Measurements from ENCODE around the gene DMBT1. TPM values are rescaled to one million over a fixed set of nuclear protein-coding genes. Genes with fewer than 3 reads are reported as not detected.

Gene DMBT1
- total RNA-seq, 1 experiment from 2014 or later = 4.6 TPM

DNA sequence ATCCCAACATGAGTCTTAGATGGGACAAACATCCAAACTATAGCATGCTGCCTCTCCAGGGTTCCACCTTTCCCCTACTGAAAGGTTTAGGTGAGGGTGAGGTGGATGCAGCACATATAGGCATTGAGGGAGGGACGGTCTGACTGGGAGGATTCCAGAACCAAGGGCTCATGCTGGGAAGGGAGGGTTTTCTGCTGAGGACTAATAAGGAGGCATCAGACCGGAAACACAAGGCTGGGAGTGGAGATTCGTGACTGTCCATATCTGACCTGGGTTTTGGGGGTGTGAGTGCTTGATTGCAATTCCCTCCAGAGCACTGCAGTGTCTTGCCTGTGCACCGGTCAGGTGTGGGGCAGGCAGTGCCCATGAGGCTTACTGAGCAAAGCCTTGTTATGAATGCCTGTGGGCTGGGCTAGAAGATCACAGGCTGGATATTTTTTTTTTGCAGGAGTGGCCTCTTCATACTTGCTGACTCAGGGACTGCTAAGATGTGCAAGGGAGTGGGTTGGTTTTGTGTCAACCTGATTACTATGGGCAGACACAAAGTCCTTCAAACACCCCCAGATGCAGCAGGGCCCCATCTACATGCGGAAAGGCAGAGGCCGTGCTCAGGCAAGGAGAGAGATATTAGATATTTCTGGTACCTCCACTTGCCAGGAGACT, 26.7 kb downstream of the DMBT1 start:
- H3K36me3 Mint-ChIP-seq (ENCODE audit: insufficient read depth, unreplicated experiment) = no peaks in the 10 kb centered on the region
- no peak overlapping the region for H3K4me3 Mint-ChIP-seq (ENCODE audit: low read depth, unreplicated experiment)
- DNase-seq = no peak
- intact Hi-C loops (cut with micrococcal nuclease; ENCODE audit: unreplicated experiment) = no loop called here
- H3K27me3 Mint-ChIP-seq (ENCODE audit: unreplicated experiment) = peaks cover 43% of the 10 kb centered on the region
- no peaks in the 10 kb centered on the region for H3K4me1 Mint-ChIP-seq (ENCODE audit: low read depth, unreplicated experiment)
- H3K27ac Mint-ChIP-seq (ENCODE audit: unreplicated experiment) = no peak overlapping the region
- BruUV-seq (replicated peaks) = no TSS peak
- TF ChIP-seq, protein P1, sequence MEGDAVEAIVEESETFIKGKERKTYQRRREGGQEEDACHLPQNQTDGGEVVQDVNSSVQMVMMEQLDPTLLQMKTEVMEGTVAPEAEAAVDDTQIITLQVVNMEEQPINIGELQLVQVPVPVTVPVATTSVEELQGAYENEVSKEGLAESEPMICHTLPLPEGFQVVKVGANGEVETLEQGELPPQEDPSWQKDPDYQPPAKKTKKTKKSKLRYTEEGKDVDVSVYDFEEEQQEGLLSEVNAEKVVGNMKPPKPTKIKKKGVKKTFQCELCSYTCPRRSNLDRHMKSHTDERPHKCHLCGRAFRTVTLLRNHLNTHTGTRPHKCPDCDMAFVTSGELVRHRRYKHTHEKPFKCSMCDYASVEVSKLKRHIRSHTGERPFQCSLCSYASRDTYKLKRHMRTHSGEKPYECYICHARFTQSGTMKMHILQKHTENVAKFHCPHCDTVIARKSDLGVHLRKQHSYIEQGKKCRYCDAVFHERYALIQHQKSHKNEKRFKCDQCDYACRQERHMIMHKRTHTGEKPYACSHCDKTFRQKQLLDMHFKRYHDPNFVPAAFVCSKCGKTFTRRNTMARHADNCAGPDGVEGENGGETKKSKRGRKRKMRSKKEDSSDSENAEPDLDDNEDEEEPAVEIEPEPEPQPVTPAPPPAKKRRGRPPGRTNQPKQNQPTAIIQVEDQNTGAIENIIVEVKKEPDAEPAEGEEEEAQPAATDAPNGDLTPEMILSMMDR (IDR thresholded peaks at IDR 0.05; ENCODE audit: unreplicated experiment) = no peak
- CTCF ChIA-PET = no interaction called here
- H3K9me3 Mint-ChIP-seq (ENCODE audit: low read depth, unreplicated experiment) = no peaks in the 10 kb centered on the region

DNA sequence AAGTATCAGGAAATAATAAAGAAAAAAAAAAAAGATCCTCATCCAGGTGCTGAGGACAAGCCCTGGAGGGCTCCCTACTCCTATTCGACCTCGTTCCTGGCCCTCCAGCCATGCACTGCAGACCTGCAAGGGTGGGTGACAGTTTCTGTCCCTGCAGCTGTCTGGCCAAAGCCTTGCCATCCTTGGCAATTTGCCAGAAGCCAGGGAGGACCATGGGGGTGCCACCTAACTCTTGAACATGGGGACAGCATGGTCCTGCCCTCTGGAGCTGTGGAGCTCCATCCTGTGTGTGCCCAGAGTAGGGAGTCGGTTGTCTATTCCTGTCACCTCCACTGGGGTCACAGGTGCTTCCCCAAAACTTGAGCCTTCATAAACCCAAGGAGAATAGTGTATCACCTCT, 27.8 kb downstream of the DMBT1 start:
- Mint-ChIP-seq H3K4me3 (ENCODE audit: low read depth, unreplicated experiment) (no peak overlapping the region), H3K9me3 (ENCODE audit: low read depth, unreplicated experiment) (no peaks in the 10 kb centered on the region), H3K4me1 (ENCODE audit: low read depth, unreplicated experiment) (no peaks in the 10 kb centered on the region), H3K27ac (ENCODE audit: unreplicated experiment) (no peak overlapping the region), H3K27me3 (ENCODE audit: unreplicated experiment) (peaks cover 43% of the 10 kb centered on the region), H3K36me3 (ENCODE audit: insufficient read depth, unreplicated experiment) (no peaks in the 10 kb centered on the region)
- no TSS peak for BruUV-seq (replicated peaks)
- intact Hi-C loops (cut with micrococcal nuclease; ENCODE audit: unreplicated experiment) = no loop called here
- TF ChIP-seq, protein P1 (IDR thresholded peaks at IDR 0.05; ENCODE audit: unreplicated experiment) = no peak
- CTCF ChIA-PET = no interaction called here
- DNase-seq = no peak

DNA sequence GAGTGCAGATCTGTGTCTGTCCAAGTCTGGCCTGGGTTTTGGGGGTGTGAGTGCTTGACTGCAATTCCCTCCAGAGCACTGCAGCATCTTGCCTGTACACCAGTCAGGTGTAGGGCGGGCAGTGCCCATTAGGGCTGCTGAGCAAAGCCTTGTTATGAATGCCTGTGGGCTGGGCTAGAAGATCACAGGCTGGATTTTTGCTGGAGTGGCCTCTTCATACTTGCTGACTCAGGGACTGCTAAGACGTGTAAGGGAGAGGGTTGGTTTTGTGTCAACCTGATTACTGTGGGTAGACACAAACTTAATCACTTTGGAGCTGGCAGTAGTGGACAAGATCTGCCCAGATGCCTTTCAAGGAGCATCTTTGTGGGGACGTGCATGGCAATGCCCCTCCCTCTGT, 29.6 kb downstream of the DMBT1 start:
- H3K4me3 Mint-ChIP-seq (ENCODE audit: low read depth, unreplicated experiment) = no peak overlapping the region
- no peaks in the 10 kb centered on the region for H3K36me3 Mint-ChIP-seq (ENCODE audit: insufficient read depth, unreplicated experiment)
- CTCF ChIA-PET = no interaction called here
- H3K27ac Mint-ChIP-seq (ENCODE audit: unreplicated experiment) = no peak overlapping the region
- H3K27me3 Mint-ChIP-seq (ENCODE audit: unreplicated experiment) = peaks cover 43% of the 10 kb centered on the region
- no peaks in the 10 kb centered on the region for H3K9me3 Mint-ChIP-seq (ENCODE audit: low read depth, unreplicated experiment)
- DNase-seq = no peak
- TF ChIP-seq, protein P1 (IDR thresholded peaks at IDR 0.05; ENCODE audit: unreplicated experiment) = no peak
- no peaks in the 10 kb centered on the region for H3K4me1 Mint-ChIP-seq (ENCODE audit: low read depth, unreplicated experiment)
- BruUV-seq (replicated peaks) = no TSS peak
- intact Hi-C loops (cut with micrococcal nuclease; ENCODE audit: unreplicated experiment) = no loop called here

DNA sequence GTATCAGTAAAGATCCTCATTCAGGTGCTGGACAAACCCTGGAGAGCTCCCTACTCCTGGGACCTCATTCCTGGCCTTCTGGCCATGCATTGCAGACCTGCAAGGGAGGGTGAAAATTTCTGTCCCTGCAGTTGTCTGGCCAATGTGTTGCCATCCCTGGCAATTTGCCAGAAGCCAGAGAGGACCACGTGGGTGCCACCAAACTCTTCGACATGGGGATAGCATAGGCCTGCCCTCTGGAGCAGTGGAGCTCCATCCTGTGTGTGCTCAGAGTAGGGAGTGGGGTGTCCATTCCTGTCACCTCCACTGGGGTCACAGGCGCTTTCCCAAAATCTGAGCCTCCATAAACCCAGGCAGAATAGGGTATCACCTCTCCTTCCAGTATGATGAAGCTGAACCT, 31.2 kb downstream of the DMBT1 start:
- Mint-ChIP-seq H3K27ac (ENCODE audit: unreplicated experiment) (no peak overlapping the region), H3K36me3 (ENCODE audit: insufficient read depth, unreplicated experiment) (no peaks in the 10 kb centered on the region), H3K4me1 (ENCODE audit: low read depth, unreplicated experiment) (no peaks in the 10 kb centered on the region), H3K4me3 (ENCODE audit: low read depth, unreplicated experiment) (no peak overlapping the region), H3K27me3 (ENCODE audit: unreplicated experiment) (peaks cover 34% of the 10 kb centered on the region), H3K9me3 (ENCODE audit: low read depth, unreplicated experiment) (no peaks in the 10 kb centered on the region)
- no TSS peak for BruUV-seq (replicated peaks)
- intact Hi-C loops (cut with micrococcal nuclease; ENCODE audit: unreplicated experiment) = no loop called here
- TF ChIP-seq, protein P1 (IDR thresholded peaks at IDR 0.05; ENCODE audit: unreplicated experiment) = no peak
- DNase-seq = no peak
- CTCF ChIA-PET = no interaction called here

Data from Calu3 (cell line).